Stimulated activated CD8-positive, alpha-beta memory T cell treated with anti-CD3 and anti-CD28 coated beads, Interleukin-2, amount 100 ng/mL, for 48 hours (primary cell): ENCODE data around the gene ZBTB3.
"Not testable (repeated sequence)": the region's sequence is repeated elsewhere in the genome, so short reads cannot be mapped to it uniquely, and the experiment has no call there.

Experiments
- DNase-seq, 2 donors: peaks; one replicate each; pipeline ENCODE4 v3.0.0-alpha.2; 2020; ENCODE audit warnings: low read depth in 2 of 2

The ZBTB3 gene

DNA sequence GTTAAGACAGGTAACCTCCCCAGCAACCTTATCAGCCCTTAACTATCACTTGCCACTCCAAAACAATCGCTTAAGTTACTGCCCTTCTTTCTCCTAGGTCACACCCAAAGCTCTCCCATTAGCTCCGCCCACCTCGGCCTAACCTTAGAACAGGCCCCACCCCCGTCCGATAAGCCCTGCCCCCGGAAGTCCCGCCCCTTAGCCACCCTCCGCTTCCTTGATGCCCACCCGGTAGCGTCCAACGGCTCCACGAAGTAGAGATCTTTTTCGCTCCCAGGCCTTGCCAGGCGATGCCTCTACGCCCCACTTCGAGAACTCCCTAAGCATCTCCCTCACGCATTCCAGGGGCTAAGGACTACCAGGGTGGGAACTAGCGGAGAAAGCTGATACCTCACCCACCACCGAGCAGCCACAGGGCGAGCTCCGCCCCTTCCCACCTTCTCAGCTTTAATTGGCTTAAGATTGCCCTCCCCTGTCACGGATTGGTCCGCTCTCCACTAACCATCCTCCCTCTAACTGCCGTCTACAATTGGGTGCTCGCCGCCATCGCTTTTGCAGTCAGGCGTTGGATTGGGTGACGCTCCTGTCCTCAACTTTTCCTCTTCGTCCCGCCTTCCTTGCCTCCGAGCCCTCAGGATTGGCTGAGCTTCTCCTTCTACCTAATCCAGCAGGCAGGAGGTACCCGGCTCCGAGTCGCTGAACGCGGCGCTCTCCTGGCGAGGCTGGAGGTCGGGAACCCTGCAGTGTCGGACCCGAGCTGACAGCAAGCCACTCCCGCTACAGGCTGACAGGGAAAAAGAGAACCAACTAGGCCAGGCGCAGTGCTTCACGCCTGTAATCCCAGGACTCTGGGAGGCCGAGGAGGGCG, at the start of gene ZBTB3:
Gene ZBTB3, minus strand, starts transcription at position 425 of the 868 bp plus-strand sequence. CDS start 496 bp downstream, outside the sequence.
- DNase-seq = peak; percentile 92 to 96

DNA sequence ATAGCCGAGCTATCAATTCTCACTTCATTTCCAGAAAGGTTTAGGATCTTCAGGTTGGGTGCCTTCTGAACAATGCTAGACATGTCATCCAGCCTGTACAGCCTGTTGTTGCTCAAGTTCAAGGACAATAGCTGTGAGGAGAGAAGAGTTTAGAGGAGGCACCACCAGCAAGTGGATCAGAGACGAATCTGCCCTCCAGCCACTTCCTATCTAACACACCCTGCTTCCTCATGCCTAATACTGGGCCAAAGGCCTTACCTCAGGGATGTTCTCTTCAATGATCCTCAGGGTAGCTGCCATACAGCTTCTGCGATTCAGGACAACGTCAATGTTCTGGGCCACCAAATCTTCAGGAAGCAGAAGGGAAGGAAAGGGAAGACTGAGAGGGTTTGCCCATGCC, 47.1 kb upstream of the ZBTB3 start:
- no peak for DNase-seq

DNA sequence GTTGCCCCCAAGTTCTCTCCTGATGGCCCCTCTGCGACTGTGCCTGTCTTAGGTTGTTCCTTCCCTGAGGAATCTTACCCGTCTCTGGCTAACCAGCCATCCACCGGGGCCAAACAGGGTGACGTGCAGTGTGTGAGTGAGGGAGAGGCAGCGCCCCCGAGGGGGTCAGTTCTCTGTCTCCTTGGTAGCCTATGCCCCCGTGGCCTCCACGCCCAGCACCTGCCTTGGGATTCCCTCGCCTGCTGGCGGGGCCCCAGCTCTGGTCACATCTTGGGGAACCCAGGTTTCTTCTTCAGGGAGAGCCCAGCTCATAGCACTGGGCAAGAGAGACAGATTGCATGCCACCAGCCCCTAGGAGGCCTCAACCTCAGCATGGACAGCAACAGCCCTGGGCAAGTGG, 45.5 kb upstream of the ZBTB3 start:
- no peak for DNase-seq

DNA sequence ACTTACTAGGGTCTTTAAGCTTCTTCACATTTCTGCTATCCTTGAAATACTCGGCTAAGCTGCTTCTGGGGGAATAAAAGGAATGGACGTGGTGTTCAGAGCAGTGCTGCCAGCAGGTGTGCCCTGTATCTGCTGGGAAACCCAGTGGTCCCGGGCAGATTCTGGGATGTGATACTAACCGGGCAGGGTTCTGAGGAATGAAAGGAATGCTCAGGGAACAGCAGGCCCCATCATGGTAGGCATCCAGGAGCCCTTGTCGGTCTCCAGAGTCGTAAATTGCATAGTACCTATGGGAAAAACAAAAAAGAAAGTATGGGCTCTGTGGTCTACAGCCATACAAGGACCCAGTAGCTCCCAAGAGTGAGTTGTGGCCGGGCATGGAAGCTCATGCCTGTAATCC, 42.3 kb upstream of the ZBTB3 start:
- no peak for DNase-seq

DNA sequence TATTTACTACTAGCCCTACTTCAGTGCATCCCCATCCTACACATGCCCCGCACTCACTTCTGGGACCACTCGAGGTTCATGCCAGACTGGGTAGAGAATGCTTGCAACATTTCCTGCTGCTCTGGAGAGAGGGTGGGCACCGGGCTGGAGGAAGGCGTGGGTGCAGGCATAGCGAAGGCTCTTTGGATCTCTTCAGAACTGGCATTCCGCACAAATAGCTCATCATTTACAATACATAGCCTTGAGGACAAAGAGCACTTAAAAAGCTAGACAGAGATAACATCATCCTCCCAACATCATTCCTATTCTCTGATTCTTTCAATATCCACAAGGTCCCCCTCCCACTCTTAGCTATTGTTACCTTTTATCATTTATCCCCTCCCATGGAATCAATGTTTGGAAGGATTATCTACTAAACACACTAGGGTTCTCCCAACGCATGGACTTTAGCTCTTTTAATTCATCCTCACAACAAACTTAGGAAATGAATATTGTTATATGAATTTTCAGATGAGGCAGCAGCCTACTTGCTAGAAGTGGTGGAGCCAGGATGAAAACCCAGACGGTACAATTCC, 40.3 kb upstream of the ZBTB3 start:
- no peak for DNase-seq

DNA sequence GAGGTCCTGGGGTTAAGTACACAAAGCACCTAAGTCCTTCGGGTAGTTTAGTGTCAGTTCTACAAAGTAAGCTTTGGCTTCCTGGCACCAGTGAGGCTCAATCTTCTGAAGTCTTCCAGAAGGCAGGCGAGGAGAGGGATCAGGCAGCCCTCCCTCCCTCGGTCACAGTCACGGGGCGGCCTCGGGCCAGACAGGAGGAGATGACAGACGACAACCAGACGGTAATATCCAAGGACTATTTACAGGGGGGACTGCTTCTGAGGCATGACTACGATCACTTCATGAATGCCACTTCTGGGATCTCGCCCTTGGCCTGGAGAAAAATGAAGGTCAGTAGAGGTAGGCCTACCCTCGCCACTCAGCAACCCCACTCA, 38.2 kb upstream of the ZBTB3 start:
- no peak for DNase-seq

DNA sequence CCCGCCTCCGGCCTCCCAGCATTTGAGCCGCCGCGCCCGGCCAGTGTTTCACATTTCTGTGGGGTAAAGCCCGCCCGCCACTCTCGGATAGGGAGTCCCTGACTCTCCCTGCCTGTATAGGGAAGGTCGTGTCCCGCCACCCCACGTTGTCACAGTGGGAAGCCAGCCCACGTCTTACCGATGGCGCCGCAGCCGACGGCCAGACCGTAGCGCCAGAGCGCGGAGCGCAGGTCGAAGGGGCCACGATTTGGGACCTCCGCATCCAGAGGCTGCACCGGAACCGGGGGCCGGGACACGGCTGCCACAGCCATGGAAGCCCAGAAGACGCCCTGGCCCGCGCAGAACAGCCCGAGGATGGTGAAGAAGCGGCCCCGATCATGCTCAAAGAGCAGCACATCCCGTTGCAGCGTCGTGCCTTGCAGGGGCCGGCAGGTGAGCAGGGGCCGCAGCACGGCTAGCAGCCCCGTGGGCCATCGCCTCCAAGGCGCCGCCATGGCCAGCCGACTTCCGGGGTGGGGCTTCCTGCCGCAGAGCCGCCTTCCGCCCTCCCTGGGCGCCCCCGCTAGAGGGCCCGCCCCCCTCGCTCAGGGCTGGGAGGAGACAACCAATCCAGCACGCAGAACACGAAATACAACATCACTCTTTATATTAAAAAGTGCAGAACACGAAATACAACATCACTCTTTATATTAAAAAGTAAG, 37.7 kb upstream of the ZBTB3 start, which contains the start of gene TMEM223:
Gene TMEM223, minus strand, starts transcription at position 506 of the 701 bp plus-strand sequence. Its CDS starts 12 bp downstream, at position 494.
- DNase-seq = peak; percentile 87 to 88

DNA sequence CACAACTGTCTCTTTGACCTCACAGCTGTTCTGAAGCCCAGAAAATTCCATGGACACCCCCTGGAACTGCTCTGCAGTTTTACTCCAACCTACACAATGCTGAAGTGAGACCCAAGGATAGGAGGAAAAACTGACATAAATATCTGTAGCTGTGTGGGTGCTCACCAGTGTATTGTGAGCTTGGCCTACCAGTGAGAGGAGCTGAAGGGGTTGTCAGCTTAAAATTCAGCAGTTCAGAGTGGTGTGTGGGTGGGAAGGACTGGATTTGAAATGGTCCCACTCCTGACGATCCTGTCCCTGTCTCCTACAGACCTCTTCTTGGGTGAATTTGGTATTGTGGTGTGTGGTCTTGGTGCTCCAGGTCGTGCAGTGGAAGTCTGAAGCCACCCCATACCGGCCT, 35.6 kb upstream of the ZBTB3 start:
- no peak for DNase-seq

DNA sequence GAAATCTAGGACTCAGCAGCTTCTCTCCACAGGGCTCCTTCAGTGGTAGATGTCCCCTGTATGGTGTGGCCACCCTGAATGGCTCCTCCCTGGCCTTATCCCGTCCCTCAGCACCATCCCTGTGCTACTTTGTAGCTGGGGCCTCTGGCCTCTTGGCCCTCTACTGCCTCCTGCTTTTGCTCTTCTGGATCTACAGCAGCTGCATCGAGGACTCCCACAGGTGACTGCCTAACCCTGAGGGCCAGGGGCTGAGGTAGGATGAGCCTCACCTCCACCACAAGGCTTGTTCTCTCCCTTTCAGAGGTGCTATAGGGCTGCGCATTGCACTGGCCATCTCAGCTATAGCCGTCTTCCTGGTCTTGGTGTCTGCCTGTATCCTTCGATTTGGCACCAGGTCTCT, 35.0 kb upstream of the ZBTB3 start:
- DNase-seq = no peak

DNA sequence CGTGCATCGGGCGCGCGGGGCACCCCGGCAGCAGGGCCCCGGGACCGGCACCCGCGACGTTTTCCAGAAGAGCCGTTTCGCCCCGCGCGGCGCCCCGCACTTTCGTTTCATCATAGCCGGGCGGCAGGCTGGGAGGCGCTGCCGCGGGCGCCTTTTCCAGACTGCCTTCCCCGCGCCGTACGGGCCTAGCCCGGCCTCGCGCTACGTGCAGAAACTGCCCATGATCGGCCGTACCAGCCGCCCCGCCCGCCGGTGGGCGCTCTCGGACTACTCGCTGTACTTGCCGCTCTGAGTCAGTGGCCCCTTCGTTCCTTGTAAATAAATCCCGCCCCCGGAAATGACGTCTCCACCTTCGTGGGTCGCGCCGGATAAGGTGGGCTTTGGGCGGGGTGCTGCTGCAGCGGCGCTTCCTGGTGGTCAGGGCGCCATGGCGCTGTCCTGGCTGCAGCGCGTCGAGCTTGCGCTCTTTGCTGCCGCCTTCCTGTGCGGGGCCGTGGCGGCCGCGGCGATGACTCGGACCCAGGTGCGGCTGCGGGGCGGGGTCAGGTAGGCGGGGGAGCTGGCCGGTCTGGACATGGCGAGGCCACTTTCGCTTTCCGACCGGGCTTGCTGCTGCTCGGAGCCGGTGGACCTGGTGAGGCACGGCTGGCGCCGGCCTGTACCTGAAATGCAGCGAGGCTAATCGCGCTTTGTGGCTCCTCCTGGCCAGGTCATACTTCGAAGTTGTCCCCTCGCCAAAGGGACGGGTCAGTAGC, 33.2 kb upstream of the ZBTB3 start, which contains the start of gene TMEM179B:
Gene TMEM179B, plus strand, starts transcription at position 398 of the 755 bp plus-strand sequence. Its CDS starts 30 bp downstream, at position 428.
- peak; percentile 97 to 99 for DNase-seq

DNA sequence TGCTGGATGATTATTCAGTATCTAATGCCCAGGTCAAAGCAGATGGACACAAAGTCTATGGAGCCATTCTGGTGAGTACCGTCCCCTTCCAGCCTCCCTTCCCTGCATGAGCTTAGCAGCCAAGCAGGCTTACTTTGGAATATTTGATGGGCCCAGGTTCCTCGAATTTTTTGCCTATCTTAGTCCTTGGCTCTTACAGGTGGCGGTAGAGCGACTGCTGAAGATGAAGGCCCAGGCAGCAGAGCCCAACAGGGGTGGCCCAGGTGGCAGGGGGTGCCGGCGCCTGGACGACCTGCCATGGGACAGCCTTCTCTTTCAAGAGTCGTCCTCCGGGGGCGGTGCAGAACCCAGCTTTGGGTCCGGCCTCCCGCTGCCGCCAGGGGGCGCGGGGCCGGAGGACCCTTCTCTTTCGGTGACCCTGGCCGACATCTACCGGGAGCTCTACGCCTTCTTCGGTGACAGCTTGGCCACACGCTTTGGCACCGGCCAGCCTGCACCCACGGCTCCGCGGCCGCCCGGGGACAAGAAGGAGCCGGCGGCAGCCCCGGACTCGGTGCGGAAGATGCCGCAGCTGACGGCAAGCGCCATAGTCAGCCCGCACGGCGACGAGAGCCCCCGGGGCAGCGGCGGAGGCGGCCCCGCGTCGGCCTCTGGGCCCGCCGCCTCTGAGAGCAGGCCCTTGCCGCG, 32.5 kb upstream of the ZBTB3 start:
- peak; percentile 80 to 84 for DNase-seq

DNA sequence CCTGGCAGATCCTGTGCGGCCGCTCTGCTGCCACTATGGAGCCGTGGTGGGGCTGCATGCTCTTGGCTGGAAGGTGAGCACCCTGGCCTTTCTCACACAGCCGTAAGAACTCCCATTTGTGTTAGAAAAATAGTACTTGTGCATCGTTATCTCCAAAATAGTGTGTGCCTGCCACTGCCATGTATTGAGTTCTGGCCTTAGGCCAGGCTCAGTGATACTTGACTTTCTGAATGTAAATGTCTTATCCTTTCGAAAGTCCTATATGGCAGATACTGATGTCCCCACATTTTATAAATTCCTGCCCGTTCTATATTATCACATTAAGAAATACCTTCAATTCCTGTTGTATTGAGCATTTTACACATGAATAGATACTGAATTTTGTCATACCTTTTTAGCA, 28.8 kb upstream of the ZBTB3 start:
- DNase-seq = no peak

DNA sequence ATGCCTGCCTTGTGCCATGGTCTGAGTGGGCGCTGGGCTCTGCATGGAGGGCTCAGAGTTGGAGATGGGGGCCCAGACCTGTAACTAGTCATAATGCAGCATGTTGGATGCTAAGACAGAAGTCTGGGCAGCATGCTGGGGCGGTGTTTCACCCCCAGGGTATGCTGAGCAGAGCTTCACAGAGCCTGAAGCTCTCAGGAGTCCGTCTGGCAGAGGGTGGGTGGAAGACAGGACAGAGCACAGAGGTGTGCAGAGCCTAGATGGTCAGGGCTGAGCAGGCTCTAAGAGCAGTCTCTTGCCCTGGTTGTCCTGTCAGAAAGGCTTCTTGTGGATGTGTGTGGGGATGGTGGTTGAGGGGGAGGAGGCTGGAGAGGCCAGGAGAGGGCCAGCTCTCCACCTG, 24.5 kb upstream of the ZBTB3 start:
- DNase-seq = no peak

DNA sequence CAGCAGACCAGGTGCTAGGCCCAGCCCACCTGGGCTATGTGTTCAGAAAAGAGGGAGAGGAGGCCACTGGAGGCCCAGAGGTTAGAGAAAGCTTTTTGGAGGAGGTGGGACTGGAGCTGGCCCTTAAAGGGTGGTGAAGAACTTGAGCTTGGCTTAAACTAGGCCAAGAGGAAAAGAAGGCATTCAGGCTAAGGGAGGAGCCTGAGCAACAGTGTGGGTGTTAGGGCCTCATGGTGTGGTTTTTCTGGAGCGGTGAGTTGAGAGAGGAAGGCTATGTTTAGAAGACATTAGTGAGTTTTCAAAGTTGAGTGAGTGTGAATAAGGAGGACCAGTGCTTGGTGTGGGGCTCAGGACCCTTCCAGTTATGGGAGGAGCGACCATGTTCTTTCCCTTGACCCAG, 23.4 kb upstream of the ZBTB3 start:
- DNase-seq = no peak

DNA sequence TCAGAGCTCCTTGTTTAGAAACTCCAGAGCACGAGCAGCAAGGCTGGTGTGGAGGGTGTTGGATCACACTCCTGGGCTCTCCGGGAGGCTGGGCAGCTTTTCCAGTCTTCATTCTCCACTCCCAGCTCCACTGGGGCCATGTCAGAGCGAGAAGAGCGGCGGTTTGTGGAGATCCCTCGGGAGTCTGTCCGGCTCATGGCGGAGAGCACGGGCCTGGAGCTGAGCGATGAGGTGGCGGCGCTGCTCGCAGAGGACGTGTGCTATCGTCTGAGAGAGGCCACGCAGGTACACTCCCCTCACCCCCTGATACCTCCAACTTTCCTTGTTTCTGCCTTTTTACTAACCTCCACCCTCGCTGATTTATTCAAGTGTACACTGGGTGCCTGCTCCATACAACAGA, 21.7 kb upstream of the ZBTB3 start:
- no peak for DNase-seq

DNA sequence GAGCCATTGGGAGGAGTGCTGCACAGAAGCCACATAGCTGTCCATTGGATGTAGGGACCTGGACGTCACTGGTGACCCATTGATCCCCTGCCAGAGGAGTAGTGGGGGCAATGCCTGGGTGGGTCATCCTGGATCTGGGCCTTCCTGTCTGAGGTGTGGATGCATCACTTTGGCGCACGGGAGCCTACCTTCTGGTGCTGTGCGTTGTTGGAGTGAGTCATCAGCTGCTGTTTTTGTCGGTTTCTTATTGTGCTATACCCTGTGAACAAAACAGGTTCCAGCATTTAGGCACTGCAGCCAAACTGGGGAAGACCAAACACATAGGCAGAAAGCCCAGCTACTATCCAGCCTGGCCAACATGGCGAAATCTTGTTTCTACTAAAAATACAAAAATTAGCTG, 20.4 kb upstream of the ZBTB3 start:
- DNase-seq = no peak

DNA sequence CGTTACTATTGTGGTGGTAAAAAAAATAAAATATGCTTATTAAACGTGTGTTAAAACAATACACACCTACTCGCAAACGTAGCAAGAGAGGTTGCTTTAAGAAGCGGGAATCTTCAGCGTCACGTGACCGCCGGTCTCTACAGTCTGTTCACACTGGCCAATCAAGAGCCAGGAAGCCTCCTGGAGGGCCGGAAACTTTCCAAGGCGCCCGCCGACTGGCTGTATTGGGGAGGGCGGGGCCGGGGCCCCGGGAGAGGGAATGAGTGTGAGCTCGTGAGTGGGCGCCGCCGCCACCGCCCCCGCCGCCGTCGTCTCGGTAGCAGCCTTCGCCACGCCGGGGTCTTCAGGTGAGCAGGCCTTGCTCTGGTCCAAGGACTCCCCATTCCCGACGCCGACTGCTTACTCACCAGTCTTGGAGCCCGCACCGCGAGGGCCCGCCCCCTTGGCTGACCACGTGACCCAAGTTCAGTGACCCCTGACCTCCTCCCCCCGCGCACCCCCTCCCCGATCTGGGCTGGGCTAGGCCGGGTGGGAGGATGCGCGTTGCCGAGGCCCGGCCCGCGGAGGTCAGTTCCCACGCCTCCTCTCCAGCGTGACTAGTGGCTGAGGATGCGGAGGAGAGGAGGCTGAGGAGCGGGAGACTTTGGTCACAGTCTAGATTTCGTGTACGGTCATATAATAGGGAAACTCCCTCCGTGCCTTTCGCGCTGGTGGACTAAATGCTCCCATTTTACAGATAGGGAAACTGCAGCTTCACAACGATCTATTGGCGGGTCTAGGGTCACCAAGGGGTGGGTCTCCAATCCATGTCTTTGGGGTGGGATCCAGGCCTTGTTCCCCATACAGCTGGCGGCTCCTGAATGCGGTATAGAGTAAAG, 17.4 kb upstream of the ZBTB3 start, which contains the start of gene TAF6L:
Gene TAF6L, plus strand, starts transcription at position 253 of the 878 bp plus-strand sequence. CDS start 4,388 bp downstream, outside the sequence.
- DNase-seq = peak; percentile 95

DNA sequence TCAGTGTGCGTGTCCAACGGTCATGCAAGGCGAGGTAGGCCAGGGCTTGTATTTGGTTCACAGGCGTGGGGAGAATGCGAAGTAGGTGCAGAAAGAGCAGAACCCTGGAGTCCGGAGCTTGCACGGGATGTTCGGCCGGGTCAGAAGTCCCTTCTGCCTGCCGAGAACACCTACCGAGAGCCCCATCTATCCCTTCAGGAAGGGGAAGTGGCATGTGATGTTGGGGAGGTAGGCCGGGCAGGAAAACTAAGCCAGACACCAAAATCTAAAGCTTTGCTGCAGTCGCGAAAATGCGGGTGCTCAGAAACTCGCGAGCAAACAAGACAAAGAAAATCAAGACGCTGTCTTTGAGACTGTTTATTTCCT, 16.8 kb upstream of the ZBTB3 start:
- DNase-seq = no peak

DNA sequence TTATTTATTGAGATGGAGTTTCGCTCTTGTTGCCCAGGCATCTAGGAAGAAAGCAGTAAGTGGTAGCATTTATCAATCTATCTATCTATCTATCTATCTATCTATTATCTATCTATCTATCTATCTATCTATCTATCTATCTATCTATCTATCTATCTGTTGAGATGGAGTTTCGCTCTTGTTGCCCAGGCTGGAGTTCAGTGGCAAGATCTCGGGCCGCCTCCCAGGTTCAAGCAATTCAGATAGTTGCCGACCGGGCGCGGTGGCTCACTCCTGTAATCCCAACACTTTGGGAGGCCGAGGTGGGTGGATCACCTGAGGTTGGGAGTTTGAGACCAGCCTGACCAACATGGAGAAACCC, 6.9 kb upstream of the ZBTB3 start:
- not testable (repeated sequence) for DNase-seq
